PFSK-1 (cell line): ENCODE measurements around the gene HSD17B3.

Source experiments
- POLR2AphosphoS5 ChIP-seq: IDR thresholded peaks from 2 replicates; pipeline ENCODE4 v1.6.1; 2012; ENCODE audit warnings: low read depth, mild to moderate bottlenecking, control low read depth, low read length, moderate library complexity
- REST ChIP-seq, 2 experiments: IDR thresholded peaks; 2 replicates each; pipeline versions ENCODE4 v1.6.1 to v1.8.0; 2011 to 2012; ENCODE audit warnings: low read depth in 2 of 2, low read length in 2 of 2, control low read depth in 1 of 2, inconsistent platforms in 1 of 2, mild to moderate bottlenecking in 1 of 2, moderate library complexity in 1 of 2; ENCODE audit not compliant: insufficient read depth in 1 of 2

- TF ChIP-seq REST (IDR thresholded peaks at IDR 0.05; ENCODE audit: insufficient read depth in 1 of 2, low read depth in 2 of 2, low read length in 2 of 2), result no peak
- TF ChIP-seq POLR2AphosphoS5, result no peak
Measured at GRCh38 chr9:96318921-96319565, 17.1 kb upstream of the HSD17B3 start.
